ENCODE data around the gene SPECC1L.
"Not testable (repeated sequence)": the region's sequence is repeated elsewhere in the genome, so short reads cannot be mapped to it uniquely, and the experiment has no call there.

SPECC1L gene

GRCh38 chr22:24270556-24271385 is at the start of gene SPECC1L:
Gene SPECC1L (plus strand): TSS chr22:24270831. CDS start chr22:24302232, 31,401 bp downstream.
- DNase-seq (ENCODE audit: low read depth in 2 of 2): peak; percentile 89 to 90

- no peak for DNase-seq (ENCODE audit: low read depth in 2 of 2)
These were observed 46.2 kb upstream of the SPECC1L start for GRCh38 chr22:24224468-24224867.

DNA sequence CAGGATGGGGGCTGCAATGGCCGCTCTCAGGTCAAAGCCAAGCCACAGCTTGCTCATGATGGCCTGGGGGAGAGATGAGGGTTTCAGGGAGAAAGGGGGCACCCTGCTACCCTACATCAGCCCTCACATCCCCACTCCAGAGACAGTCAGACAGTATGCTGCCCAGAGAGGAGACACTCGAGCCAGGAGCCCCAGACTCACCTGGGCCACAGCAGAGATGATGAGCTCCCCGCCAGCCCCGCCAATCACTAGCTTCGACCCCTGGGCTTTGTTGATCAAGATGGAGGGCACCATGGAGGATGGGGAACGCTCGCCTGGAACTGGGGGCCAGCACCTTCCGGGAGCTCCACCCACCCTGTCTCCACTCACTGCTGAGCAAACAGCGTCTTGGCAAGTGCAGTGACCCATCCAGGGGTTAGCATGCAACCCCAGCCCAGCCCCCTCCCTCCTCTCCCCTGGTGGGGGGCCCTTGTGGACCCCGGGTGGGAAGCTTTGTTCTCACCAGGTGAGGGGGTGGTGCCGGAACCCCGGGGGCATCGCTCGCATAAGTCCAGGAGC is 45.5 kb upstream of the SPECC1L start:
- DNase-seq (ENCODE audit: low read depth in 2 of 2): no peak

DNA sequence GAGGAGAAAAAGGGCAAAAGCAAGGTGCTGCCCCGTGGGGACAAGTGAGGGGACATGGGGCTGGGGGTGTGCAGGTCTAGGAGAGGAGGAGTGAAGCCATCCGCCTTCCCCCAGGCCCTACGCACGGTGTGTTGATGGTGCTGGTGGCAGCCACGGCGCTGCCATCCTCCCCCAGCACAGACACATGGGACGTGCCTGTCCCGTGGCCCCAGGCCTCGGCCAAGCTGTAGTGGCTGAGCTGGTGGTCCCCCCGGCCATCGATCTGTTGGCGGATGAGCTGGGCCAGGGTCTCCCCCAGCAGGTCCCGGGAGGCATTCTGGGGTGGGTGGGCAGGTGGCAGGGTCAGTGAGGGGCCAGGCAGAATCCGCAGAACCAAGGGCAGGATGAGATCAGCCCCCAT is 44.7 kb upstream of the SPECC1L start:
- no peak for DNase-seq (ENCODE audit: low read depth in 2 of 2)

DNA sequence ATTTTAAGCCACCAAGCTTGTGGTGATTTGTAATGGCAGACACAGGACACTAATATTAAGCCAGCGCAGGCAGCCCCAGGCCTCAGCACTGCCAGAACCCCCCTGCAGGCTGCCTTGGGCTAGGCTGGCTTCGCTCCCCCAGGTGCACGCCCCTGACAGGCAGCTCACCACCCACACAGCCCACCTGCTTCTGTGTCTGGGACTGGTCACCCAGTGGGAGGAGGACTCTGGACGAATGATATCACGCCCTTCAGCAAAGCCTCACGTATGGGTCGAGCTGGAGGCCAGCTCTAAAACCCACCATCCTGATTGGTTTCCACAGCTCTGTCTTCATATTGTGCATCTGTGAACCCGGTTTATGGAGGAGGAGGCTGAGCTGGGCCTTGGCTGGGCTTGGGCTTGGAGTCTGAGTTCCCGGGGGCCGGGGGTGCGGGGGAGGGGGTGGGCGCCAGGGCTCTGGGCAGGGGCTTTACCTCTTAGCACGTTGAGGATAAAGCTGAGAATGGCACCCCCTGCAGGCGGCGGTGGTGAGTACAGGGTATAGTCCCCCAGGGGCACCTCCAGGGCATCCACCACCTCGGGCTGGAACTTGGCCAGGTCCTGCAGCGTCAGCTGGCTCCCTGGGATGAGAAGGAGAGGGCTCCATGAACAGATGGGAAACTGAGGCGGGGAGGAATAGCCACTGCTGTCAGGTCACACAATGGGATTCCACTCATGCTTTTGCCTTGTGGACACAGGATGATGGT is 39.5 kb upstream of the SPECC1L start:
- DNase-seq (ENCODE audit: low read depth in 2 of 2): peak; percentile 55 to 59

DNA sequence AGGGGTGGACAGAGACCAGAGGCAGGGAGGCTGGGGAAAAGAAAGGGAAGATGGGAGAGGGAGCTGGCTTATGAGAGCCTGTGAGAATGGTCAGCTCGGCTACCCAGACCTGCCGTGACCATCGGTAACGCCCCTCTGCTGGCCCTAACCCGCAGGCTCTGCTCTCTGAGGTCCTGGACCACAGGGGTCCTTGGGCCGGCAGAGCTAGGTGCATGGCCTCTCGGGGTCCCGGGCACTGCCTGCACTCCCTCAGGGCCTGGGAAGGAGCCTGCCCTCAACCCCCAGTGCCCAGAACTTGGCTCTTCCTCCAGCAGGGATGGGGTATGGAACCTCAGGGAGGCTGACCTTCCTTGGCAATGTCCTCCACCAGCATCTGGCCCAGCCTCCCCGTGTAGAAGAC is 38.9 kb upstream of the SPECC1L start:
- DNase-seq (ENCODE audit: low read depth in 2 of 2): no peak

- DNase-seq (ENCODE audit: low read depth in 2 of 2): no peak
These were observed 38.5 kb upstream of the SPECC1L start for GRCh38 chr22:24232124-24232523.

DNA sequence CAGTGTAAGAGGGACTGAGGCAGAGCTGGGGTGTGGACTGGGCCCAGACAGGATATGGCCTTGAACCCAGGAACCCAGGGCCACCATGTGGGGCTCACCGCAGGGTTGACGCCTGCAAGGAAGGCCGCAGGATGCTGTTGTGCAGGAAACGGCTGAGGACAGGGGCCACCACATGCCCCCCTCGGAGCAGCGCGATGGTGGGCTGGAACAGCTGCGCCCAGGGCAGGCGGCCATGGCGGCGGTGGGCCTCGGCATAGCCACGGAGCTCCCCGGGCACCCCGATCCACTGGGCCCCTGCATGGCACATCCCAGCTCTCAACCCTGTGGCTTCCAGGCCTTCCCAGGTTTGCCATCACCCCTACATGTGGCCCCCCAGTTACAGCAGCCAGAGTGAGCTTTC is 37.9 kb upstream of the SPECC1L start:
- DNase-seq (ENCODE audit: low read depth in 2 of 2): no peak

GRCh38 chr22:24233235-24233634 is 37.4 kb upstream of the SPECC1L start:
- DNase-seq (ENCODE audit: low read depth in 2 of 2): no peak

GRCh38 chr22:24233816-24234215 is 36.8 kb upstream of the SPECC1L start:
- no peak for DNase-seq (ENCODE audit: low read depth in 2 of 2)

DNA sequence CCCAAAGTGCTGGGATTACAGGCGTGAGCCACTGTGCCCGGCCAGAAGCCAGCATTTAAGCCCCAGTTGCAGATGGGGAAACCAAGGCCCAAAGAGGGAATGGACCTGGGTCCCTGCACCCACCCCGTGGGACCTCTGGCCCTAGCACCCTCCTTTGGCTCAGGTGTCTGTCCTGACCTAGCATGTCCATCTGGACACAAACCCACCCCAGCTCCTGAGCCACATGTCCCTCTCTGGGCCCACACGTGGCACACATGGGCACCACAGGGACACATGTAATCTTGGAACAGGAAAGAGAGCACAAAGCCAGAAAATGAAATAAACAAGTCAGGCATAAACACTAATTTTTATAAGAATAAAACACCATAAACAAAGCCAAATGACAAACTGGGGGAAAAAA is 35.3 kb upstream of the SPECC1L start:
- no peak for DNase-seq (ENCODE audit: low read depth in 2 of 2)

DNA sequence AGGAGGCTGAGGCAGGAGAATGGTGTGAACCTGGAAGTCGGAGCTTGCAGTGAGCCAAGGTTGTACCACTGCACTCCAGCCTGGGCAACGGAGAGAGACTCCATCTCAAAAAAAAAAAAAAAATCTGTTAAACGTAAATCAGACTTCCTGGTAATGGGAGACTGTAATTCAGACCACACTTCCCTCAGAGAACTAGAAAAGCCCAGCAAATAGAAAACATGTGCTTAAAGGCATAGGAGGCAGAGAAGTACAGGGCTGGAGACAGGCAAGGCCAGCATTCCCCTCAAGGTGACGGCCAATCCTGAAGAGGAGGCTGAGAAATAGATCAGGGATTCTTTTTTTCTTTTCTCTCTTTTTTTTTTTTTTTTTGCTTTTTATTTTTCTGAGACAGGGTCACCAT is 34.0 kb upstream of the SPECC1L start:
- no peak for DNase-seq (ENCODE audit: low read depth in 2 of 2)

DNA sequence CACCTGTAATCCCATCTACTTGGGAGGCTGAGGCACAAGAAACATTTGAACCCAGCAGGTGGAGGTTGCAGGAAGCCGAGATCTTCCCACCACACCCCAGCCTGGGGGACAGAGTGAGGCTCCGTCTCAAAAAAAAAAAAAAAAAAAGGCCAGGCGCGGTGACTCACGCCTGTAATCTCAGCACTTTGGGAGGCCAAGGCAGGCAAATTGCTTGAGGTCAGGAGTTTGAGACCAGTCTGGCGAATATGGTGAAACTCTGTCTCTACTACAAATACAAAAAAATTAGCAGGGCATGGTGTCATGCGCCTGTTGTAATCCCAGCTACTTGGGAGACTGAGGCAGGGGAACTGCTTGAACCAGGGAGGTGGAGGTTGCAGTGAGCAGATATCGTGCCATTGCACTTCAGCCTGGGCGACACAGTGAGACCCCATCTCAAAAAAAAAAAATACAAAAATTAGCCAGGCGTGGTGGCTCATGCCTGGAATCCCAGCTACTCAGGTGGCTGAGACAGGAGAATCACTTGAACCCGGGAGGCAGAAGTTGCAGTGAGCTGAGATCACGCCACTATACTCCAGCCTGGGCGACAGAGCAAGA is 32.4 kb upstream of the SPECC1L start:
- not testable (repeated sequence) for DNase-seq (ENCODE audit: low read depth in 2 of 2)

- DNase-seq (ENCODE audit: low read depth in 2 of 2): no peak
These were observed 30.2 kb upstream of the SPECC1L start for GRCh38 chr22:24240381-24240780.

GRCh38 chr22:24240985-24241692 is 29.5 kb upstream of the SPECC1L start:
- DNase-seq (ENCODE audit: low read depth in 2 of 2): not testable (repeated sequence)

DNA sequence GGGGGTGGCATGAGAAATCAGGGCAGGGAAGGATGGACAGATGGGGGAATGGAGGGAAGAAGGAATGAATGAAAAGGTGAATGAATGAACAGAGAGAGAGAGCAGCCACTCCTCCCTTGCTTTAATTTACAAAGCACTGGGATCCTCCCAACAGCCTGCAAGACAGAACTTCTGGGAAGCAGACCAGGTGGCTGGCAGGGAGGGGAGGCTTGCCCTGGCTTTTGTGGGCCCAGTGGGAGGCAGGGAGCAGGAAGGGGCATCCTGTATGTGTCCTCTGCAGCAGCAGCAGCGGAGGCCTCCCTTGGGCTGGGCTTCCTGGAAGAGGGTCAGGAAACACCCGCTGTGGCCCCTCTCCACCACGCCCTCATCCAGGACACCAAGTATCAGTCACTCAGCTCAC is 27.2 kb upstream of the SPECC1L start:
- not testable (repeated sequence) for DNase-seq (ENCODE audit: low read depth in 2 of 2)

DNA sequence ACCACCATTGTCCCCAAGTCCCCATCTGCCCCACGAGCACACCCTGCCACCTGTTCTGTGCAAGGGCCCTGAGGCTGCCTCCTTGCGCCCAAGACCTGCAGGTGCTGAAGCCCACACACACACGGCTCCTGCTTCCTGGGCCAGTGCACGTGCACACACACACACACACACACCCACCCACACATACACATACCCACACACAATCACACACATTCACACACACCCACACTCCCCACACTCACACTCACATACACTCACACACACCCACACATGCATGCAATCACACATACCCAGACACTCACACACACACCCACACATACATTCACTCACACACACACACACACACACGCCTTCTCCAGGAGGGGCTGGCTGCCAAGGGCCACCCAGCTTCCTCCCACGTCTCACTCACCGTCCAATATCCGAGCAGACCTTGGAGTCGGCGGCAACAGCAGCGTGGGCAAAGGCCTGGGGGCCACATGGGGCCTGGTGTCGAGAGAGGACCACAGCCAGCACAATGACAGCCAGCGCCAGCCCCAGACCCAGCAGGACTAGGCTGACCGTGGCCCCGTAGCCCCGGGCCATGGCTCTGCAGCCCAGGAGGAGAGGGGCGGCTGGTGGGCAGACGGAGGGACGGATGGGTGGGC is 26.4 kb upstream of the SPECC1L start:
- no peak for DNase-seq (ENCODE audit: low read depth in 2 of 2)

DNA sequence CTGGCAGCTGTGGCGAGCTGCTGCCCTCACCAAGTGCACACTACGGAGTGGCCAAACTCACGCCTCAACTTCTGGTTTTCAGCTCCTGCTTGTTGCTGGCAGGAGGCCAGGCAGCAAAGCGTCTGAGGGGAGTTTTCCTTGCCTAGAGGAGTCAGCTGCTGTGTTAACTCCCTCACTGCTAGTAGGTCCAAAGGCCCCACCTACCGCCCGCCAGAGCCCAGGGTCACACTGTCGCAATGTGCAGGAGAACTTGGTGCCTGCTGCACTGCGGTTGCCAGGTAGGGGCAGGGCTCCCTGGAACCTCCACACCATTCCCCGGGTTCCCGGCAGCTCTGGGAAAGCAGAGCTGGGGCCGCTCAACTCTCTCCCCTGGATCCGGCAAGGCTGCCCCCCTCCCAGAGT is 25.6 kb upstream of the SPECC1L start, which contains the start of gene GGT5:
GGT5 (minus strand) TSS at position 53 of the 402 bp plus-strand sequence. CDS start 357 bp downstream, outside the sequence.
- DNase-seq (ENCODE audit: low read depth in 2 of 2): not testable (repeated sequence)

- not testable (repeated sequence) for DNase-seq (ENCODE audit: low read depth in 2 of 2)
These were observed 24.8 kb upstream of the SPECC1L start for GRCh38 chr22:24245584-24246561.

- no peak for DNase-seq (ENCODE audit: low read depth in 2 of 2)
These were observed 23.6 kb upstream of the SPECC1L start for GRCh38 chr22:24247011-24247507.

Measured in stimulated activated CD4-positive, alpha-beta T cell treated with anti-CD3 and anti-CD28 coated beads, Interleukin-1b, Interleukin-23, amount 100 ng/mL, for 4 hours (primary cell).